HEK293 (cell line): ENCODE results near the gene IFIT5.

Experiments used
- CTCF ChIP-seq: fragments of 450-650 bp; formaldehyde crosslinking; IDR thresholded peaks from 2 replicates; pipeline ENCODE4 v1.5.1; 2016; ENCODE audit warnings: missing biosample characterization, missing genetic modification characterization
- PRDM10 ChIP-seq: fragments of 450-650 bp; formaldehyde crosslinking; IDR thresholded peaks from 2 replicates; pipeline ENCODE4 v1.5.1; 2016; ENCODE audit warnings: missing biosample characterization, missing genetic modification characterization
- ZFP3 ChIP-seq: fragments of 450-650 bp; formaldehyde crosslinking; IDR thresholded peaks from 2 replicates; pipeline ENCODE4 v1.5.1; 2016; ENCODE audit warnings: low read depth, missing biosample characterization, missing genetic modification characterization
- ZNF174 ChIP-seq: fragments of 450-650 bp; formaldehyde crosslinking; IDR thresholded peaks from 2 replicates; pipeline ENCODE4 v1.5.0; 2017; ENCODE audit warnings: missing biosample characterization, mild to moderate bottlenecking, missing genetic modification characterization
- ZNF274 ChIP-seq, 2 experiments: fragments of 200-500 bp in 1 of 2; fragments of 450-650 bp in 1 of 2; sonication (Bioruptor generic) in 1 of 2; formaldehyde crosslinking in 1 of 2; IDR thresholded peaks; 2 replicates each; pipeline versions ENCODE4 v1.5.1 to v1.6.1; 2014 to 2016; ENCODE audit warnings: borderline replicate concordance in 1 of 2, inconsistent platforms in 1 of 2, low read length in 1 of 2, missing biosample characterization in 1 of 2, missing genetic modification characterization in 1 of 2
- ZNF785 ChIP-seq: fragments of 450-650 bp; formaldehyde crosslinking; IDR thresholded peaks from 2 replicates; pipeline ENCODE4 v1.5.1; 2016; ENCODE audit warnings: missing biosample characterization, missing genetic modification characterization

GRCh38 chr10:89391907-89392756 lies 22.2 kb upstream of the IFIT5 start, which contains the start of gene IFIT1:
- TF ChIP-seq ZNF785 (tag by site-specific recombination) (no peak), ZNF174 (tag by site-specific recombination) (no peak), PRDM10 (peak; percentile 75), ZFP3 (no peak), CTCF (no peak; the same call in 1 of the 2 replicates), ZNF274 (IDR thresholded peaks at IDR 0.05; ENCODE audit: low read length) (no peak), ZNF274 (tag by site-specific recombination; IDR thresholded peaks at IDR 0.05; ENCODE audit: borderline replicate concordance) (no peak)
